Kidney (tissue), 14 donors: ENCODE measurements around the gene SEMA5B. TPM values are rescaled to one million over a fixed set of nuclear protein-coding genes. Genes with fewer than 3 reads are reported as not detected.
A peak's percentile ranks its signal among the peaks of the same experiment; 100 is the strongest.

Experiments
- DNase-seq, 5 donors: peaks; one replicate each; pipeline ENCODE4 v3.0.0-alpha.2; 2013 to 2020
- FAIRE-seq: peaks from 2 replicates; lab custom pipeline; 2012; peaks lifted over from hg19 to GRCh38; lab: Jason Lieb, UNC
- H3K27ac ChIP-seq, 2 donors: one replicate each; pipeline ENCODE4 v1.7.0; 2013; ENCODE audit warnings: low read depth in 2 of 2, low read length in 2 of 2, inconsistent platforms in 1 of 2
- H3K27me3 ChIP-seq: one replicate; pipeline ENCODE4 v1.7.1; 2013; ENCODE audit warnings: low read length, inconsistent platforms; ENCODE audit not compliant: control insufficient read depth, insufficient read depth
- H3K36me3 ChIP-seq, 3 donors: one replicate each; pipeline versions ENCODE4 v1.7.0 to v1.7.1; 2013; ENCODE audit warnings: low read length in 3 of 3, control low read depth in 1 of 3, inconsistent platforms in 1 of 3; ENCODE audit not compliant: insufficient read depth in 3 of 3, control insufficient read depth in 2 of 3
- H3K4me1 ChIP-seq, 3 donors: one replicate each; pipeline versions ENCODE4 v1.7.0 to v1.7.1; 2013; ENCODE audit warnings: low read length in 3 of 3, inconsistent platforms in 1 of 3, low read depth in 1 of 3; ENCODE audit not compliant: control insufficient read depth in 2 of 3, insufficient read depth in 2 of 3
- H3K4me3 ChIP-seq, 3 donors: one replicate each; pipeline versions ENCODE4 v1.7.0 to v1.8.1; 2013; ENCODE audit warnings: low read length in 3 of 3, control low read depth in 1 of 3, inconsistent platforms in 1 of 3
- H3K9ac ChIP-seq, 3 donors: one replicate each; pipeline versions ENCODE4 v1.7.0 to v1.7.1; 2013; ENCODE audit warnings: low read length in 3 of 3, control low read depth in 1 of 3, inconsistent platforms in 1 of 3
- H3K9me3 ChIP-seq, 3 donors: one replicate each; pipeline versions ENCODE4 v1.7.0 to v1.7.1; 2013; ENCODE audit warnings: low read length in 3 of 3, control low read depth in 1 of 3, inconsistent platforms in 1 of 3; ENCODE audit not compliant: control insufficient read depth in 2 of 3, insufficient read depth in 1 of 3
- intact Hi-C: fragments of 100-400 bp; cut with DNase I; formaldehyde crosslinking; loops from one replicate; pipeline ENCODE4 v1.11.1; 2022
- polyA plus RNA-seq: library from polyadenylated mRNA; stranded (reverse); fragments of 350-450 nt; fragmentation: Illumina TruSeq; extraction: RNeasy Lipid Tissue Mini Kit (QIAGEN cat#74804); gene quantifications from one replicate; pipeline ENCODE4 v1.2.3, GENCODE V29; 2014; ENCODE audit warnings: low read depth, low replicate concordance; ENCODE audit not compliant: insufficient read depth
- total RNA-seq: library from RNA; stranded (reverse); fragmentation: NEBNext Ultra II Directional; extraction: Animal tissue kit (Norgen Biotek cat#: 25700); gene quantifications from one replicate; pipeline ENCODE4 v1.2.1, GENCODE V29; 2021
- TF ChIP-seq, protein P1 (sequence below): IDR thresholded peaks from 3 replicates; pipeline ENCODE4 v1.5.1; 2012; ENCODE audit warnings: mild to moderate bottlenecking, moderate library complexity, borderline replicate concordance; ENCODE audit not compliant: insufficient read depth; ENCODE audit errors: extremely low read depth
- donor health status: control.
- donor health status: control.
- donor health status: control.
- donor health status: control.
- donor health status: control.
- donor health status: DM: yes; HTN: yes; CAD: no.
- donor health status: Normal renal cell carcinoma (clear cell type).

SEMA5B gene
- total and polyA plus RNA-seq, 2 donors from 2014 or later: 6.6 to 8.4 TPM

DNA sequence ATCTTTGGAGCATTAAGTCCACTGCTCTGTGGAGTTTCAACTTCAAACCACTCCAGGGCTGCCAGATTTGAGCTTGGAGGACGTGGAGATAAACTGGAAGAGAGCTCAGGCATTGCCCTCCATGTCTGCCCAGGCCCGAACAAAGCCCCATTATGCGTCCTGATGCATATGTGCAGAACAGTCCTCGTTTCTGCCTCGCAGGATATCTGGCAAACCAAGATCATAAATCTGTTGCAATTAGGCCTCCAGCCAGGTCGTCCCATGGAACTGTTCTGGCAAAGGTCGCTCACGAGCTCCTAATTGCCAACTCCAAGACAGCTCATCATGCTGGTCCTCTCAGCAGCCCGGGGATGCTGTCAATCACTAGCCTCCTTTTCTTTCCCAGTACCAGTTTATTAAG is 91.2 kb downstream of the SEMA5B start:
- Histone ChIP-seq H3K27ac (no peak overlapping the region), H3K4me3 (no peak overlapping the region), H3K4me1 (no peaks in the 10 kb centered on the region), H3K9me3 (no peaks in the 10 kb centered on the region), H3K36me3 (no peaks in the 10 kb centered on the region), H3K9ac (no peak overlapping the region), H3K27me3 (no peaks in the 10 kb centered on the region)
- DNase-seq (peak in 1 of 5 donors; percentile 34), FAIRE-seq (no peak)
- TF ChIP-seq, protein P1, sequence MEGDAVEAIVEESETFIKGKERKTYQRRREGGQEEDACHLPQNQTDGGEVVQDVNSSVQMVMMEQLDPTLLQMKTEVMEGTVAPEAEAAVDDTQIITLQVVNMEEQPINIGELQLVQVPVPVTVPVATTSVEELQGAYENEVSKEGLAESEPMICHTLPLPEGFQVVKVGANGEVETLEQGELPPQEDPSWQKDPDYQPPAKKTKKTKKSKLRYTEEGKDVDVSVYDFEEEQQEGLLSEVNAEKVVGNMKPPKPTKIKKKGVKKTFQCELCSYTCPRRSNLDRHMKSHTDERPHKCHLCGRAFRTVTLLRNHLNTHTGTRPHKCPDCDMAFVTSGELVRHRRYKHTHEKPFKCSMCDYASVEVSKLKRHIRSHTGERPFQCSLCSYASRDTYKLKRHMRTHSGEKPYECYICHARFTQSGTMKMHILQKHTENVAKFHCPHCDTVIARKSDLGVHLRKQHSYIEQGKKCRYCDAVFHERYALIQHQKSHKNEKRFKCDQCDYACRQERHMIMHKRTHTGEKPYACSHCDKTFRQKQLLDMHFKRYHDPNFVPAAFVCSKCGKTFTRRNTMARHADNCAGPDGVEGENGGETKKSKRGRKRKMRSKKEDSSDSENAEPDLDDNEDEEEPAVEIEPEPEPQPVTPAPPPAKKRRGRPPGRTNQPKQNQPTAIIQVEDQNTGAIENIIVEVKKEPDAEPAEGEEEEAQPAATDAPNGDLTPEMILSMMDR: no peak
- intact Hi-C loops: no loop called here

DNA sequence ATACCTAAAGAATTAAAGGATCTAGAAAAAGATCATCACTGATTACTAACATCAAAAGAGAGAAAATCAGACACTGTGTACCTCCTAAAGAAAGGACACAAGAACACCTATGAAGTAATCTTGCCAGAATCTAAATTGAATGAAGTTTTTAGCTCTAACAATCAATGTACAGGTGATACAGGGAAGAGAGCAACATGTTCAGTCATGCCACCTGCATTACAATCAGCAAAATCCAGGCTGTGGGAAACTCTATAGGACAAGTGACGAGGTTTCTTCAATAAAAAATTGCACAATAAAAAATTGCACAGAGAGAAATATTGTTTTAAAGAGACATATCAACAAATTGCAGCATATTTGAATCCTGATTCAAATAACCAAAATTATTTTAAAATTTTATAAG is 93.3 kb downstream of the SEMA5B start:
- Histone ChIP-seq H3K27me3 (no peaks in the 10 kb centered on the region), H3K4me1 (no peaks in the 10 kb centered on the region), H3K36me3 (no peaks in the 10 kb centered on the region), H3K9me3 (no peaks in the 10 kb centered on the region), H3K9ac (no peak overlapping the region), H3K4me3 (no peak overlapping the region), H3K27ac (no peak overlapping the region)
- no peak for FAIRE-seq
- TF ChIP-seq, protein P1: no peak
- DNase-seq: no peak
- intact Hi-C loops: no loop called here

DNA sequence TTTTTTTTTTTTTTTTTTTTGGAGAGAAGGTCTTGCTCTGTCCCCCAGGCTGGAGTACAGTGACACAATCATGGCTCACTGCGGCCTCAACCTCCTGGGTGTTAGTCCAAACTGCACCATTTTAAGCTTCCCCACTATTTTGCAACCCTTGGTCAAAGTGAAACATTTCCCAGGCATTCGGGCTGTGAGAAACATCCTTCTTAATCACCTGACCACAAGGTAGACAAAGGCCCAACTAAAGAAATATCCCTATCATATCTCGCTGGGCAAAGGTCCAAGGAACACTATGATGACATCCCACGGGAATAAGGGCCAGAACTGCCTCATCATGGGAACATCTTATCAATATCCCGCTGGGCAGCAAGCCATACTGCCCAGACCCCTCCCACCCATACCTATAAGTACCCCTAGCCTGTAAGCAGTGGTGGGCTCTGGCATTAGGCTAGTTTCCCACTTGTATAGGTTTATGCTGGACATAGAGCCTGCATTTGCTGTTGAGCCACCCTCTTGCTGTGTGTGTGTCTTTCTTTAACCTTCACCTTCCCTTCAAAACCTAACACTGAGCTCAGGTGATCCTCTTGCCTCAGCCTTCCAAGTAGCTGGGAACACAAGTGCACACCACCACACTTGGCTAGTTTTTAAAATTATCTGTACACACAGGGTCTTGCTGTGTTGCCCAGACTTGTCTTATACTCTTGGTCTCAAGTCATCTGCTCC is 95.2 kb downstream of the SEMA5B start:
- H3K4me1 ChIP-seq: no peaks in the 10 kb centered on the region
- H3K9me3 ChIP-seq: no peaks in the 10 kb centered on the region
- no peak overlapping the region for H3K9ac ChIP-seq
- intact Hi-C loops: no loop called here
- H3K4me3 ChIP-seq: no peak overlapping the region
- DNase-seq (peak in 1 of 5 donors; percentile 28), FAIRE-seq (no peak)
- TF ChIP-seq, protein P1: no peak
- no peaks in the 10 kb centered on the region for H3K36me3 ChIP-seq
- H3K27me3 ChIP-seq: no peaks in the 10 kb centered on the region
- no peak overlapping the region for H3K27ac ChIP-seq
